Posterior cingulate gyrus (tissue), 11 donors: ENCODE measurements around the gene EPB41L4B.

Experiments used
- DNase-seq, 10 donors: peaks; one replicate each; pipeline versions ENCODE4 v3.0.0 to v3.0.0-alpha.2; 2020 to 2021; ENCODE audit warnings: mixed read lengths in 3 of 10
- intact Hi-C: fragments of 100-400 bp; cut with DNase I; formaldehyde crosslinking; loops from one replicate; pipeline ENCODE4 v1.15.1; 2023

EPB41L4B gene

DNA sequence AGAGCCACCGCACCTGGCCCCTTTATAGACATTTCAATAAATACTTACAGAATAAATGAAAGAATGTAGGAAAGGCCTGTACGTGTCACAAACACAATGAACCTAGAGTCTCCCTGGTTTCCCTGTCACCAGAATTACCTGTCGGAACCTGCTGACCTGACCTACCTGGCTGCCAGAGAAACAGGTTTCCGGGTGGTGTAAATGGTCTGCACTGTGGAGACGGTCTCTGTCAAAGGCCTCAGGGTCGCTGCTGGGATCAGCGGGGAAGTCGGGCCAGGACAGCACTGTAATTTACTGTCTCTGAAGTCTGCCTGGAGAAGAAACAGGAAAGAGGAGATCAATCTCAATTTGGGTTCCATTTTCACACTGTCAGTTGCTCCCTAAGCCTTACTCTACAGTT lies 144.5 kb downstream of the EPB41L4B start:
- intact Hi-C loops, result no loop called here
- no peak for DNase-seq

GRCh38 chr9:109172935-109173334 lies 147.9 kb downstream of the EPB41L4B start:
- intact Hi-C loops, result no loop called here
- DNase-seq, result no peak

DNA sequence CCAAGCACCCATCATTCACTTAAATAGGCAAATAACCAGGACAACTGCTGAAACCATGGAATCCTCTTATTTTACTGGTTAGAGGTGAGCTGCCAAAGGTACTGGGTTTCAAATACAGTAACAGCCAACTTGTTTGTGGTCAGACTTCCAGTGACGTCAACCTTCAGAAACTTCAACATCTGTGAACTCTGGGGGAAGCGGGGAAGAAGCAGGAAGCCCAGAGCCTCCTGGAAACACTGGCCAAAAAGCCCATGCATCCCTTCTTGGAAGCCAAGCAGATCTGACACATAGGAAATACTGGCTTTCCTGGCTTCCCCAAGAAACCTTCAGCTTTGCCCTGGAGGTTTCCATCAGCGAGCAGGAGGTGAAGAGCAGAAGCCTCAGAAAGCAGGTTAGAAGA lies 148.9 kb downstream of the EPB41L4B start:
- intact Hi-C loops, result no loop called here

GRCh38 chr9:109168170-109168569 lies 152.7 kb downstream of the EPB41L4B start:
- intact Hi-C loops, result no loop called here
- no peak for DNase-seq

More for the DNA sequence above, 148.9 kb downstream of the EPB41L4B start:
- no peak for DNase-seq

DNA sequence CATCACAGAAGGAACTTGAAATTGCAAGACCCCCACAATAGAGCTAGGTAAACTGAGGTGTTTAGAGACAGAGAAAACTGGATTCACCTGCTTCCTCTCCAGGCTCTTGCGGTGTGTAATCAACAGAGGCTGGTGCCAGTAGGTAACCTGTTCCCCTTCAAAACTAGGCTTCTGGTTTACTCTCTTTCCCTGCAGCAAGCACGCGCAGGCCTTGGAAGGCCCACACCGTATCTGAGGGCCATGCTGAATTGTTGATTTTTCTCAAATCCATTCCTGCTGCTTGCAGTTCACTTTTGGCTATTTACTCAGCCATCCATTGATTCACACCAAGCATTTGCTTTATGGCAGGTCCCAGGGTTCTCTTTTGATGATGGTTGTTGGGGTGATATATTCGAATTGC lies 153.1 kb downstream of the EPB41L4B start:
- peak in 2 of 10 donors; percentile 8 to 27 for DNase-seq
- intact Hi-C loops, result no loop called here

- intact Hi-C loops, result no loop called here
Measured at GRCh38 chr9:109166771-109167601, 153.9 kb downstream of the EPB41L4B start, which contains the start of gene FRRS1L. Gene FRRS1L, minus strand, starts transcription at chr9:109167249. Its CDS starts 111 bp downstream, at chr9:109167138.

GRCh38 chr9:109166171-109166770 lies 154.6 kb downstream of the EPB41L4B start:
- DNase-seq, result peak in 1 of 10 donors; percentile 4
- intact Hi-C loops, result no loop called here

More at GRCh38 chr9:109166771-109167601, 153.9 kb downstream of the EPB41L4B start, which contains the start of gene FRRS1L:
- DNase-seq, result peak; percentile 47 to 95 (median 70)

- intact Hi-C loops, result no loop called here
- DNase-seq, result no peak
Measured at GRCh38 chr9:109164042-109164441, 156.8 kb downstream of the EPB41L4B start.

DNA sequence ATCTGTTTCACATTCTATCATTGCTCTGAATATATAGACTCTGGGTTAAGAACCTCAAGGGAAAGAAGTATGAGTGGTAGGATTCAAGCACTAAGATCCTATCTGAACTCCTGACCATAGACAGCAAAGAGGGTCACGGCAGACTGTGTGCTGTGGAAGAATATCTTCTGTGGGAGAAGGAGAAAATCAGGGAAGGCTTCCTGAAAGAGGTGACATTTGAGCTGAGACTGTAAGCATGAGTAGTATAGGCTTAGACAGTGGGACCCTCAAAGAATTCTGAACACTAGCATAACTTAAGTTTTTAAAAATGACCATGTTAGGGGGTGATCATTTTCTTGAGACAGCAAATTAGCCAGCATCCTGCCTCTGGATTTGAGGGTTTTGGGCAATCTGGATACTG lies 157.7 kb downstream of the EPB41L4B start:
- intact Hi-C loops, result no loop called here
- DNase-seq, result no peak

- intact Hi-C loops, result no loop called here
Measured at GRCh38 chr9:109162677-109163076, 158.2 kb downstream of the EPB41L4B start.

DNA sequence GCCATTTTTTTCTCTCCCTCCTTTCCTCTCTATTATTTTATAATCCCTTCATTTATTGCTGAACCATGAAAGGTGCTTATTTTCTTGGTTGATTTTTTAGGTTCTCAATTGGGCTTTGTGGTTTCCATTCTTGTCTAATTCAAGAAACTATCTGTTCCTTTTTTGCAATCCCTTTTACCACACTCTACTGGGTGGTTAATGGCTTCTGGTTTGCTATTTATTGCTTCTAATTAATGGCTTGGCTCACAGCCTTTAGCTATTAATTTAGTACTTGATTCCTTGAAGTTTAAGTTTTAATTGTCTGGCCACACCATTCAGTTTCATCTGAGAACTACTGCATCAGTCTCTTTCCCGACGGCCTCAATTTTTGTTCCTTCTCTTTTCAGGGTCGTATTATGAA lies 159.4 kb downstream of the EPB41L4B start:
- intact Hi-C loops, result no loop called here
- DNase-seq, result no peak

More at GRCh38 chr9:109162677-109163076, 158.2 kb downstream of the EPB41L4B start:
- DNase-seq, result no peak

DNA sequence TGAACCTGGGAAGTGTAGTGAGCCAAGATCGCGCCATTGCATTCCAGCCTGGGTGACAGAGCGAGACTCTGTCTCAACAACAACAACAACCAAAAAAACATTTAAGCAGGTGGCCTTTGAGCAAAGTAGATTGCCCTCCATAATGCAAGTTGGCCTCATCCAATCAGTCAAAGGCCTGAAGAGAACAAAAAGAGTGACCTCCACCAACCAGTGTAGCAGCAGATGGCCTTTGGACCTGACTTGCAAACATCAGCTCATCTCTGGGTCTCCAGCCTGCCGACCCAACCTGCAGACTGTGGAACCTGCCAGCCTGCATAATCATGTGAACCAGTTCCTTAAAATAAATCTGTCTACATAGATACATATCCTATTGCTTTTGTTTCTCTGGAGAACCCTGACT lies 161.3 kb downstream of the EPB41L4B start:
- no peak for DNase-seq
- intact Hi-C loops, result no loop called here

DNA sequence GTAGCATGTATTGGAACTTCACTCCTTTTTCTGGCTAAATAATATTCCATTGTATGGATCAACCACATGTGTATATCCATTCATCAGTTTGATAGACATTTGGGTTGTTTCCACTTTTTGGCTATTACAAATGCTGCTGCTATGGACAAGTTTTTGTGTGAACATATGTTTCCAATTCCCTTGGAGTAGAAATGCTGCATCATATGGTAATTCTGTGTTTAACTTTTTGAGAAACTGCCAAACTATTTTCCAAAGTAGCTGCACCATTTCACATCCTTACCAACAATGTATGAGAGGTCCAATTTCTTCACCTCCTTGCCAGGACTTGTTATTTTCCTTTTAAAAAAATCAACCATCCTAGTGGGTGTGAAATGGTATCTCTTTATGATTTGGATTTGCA lies 162.2 kb downstream of the EPB41L4B start:
- DNase-seq, result no peak
- intact Hi-C loops, result no loop called here

- intact Hi-C loops, result no loop called here
- no peak for DNase-seq
Measured at GRCh38 chr9:109156708-109157107, 164.2 kb downstream of the EPB41L4B start.

GRCh38 chr9:109150925-109151545 lies 169.8 kb downstream of the EPB41L4B start:
- DNase-seq, result no peak
- intact Hi-C loops, result no loop called here

DNA sequence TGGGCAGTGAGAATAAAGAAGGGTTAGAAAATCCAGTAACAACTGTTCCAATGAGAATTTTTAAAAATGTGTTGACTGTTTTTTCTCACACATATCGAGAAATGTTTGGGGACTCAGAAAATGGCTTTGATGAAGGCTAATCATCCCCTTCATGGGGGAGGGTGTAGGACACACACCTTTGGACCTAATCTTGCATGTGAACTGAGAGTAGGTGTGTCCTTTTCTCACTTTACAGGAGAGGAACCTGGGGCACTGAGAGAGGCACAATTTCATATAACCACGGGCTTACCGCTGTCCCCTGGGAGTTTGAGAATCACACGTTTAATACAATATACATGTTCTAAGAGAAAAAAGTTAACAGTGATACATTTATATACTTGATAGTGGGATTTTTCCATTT lies 171.1 kb downstream of the EPB41L4B start:
- no peak for DNase-seq
- intact Hi-C loops, result no loop called here

- intact Hi-C loops, result no loop called here
- no peak for DNase-seq
Measured at GRCh38 chr9:109149089-109149488, 171.8 kb downstream of the EPB41L4B start.

DNA sequence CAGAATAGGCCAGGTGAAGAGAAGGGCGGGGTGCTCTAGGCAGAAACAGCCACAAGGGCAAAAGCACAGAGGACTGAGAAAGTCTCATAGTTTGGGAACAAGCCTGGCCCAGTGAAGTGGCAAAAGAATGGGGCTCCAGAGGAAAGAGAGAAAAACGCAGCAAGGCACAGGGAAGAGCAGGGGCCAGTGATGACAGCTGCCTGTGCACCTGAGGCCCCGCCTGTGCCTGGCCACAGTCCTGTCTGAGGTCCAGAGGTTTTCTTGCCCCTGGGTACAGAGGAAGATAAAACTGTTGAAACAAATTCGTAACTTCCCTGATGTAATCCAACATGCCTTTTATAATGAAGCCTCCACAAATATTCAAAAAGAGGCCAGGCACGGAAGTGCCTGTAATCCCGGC lies 175.8 kb downstream of the EPB41L4B start:
- intact Hi-C loops, result no loop called here
- DNase-seq, result no peak

GRCh38 chr9:109143881-109144562 lies 176.8 kb downstream of the EPB41L4B start:
- intact Hi-C loops, result no loop called here
- no peak for DNase-seq

DNA sequence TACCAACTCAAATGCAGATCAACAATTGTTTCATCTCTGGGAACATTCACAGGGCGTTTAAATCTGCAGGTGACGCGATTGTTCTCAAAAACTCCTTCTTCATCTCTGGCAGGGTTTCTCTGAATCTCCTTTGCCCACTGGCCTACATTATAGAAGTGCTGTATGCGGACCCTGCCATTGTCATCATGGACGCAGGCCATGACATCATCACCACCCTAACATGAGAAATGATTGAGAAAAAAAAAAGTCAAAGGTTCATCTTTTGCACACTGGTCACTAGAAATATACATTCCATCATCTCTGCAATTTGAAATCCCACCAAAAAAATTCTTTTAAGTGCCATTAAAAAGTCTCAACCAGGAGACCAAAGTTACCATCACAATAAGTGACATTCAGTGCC lies 179.5 kb downstream of the EPB41L4B start:
- intact Hi-C loops, result no loop called here

DNA sequence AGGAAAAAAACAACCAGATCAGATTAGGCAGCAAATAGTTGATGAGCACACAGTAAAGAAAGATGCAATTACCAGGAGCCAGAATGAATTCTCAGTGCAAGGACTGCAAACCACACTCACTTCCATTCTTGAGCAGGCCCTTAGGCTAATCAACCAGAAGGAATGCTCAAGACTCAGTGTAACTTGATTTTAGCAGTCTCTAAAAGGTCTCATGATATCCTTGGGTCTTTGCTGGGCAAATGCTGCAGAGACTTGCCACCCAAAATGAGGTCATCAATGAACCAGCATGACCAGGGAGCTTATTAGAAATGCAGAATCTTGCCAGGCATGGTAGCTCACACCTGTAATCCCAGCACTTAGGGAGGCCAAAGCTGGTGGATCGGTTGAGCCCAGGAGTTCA lies 181.0 kb downstream of the EPB41L4B start:
- no peak for DNase-seq
- intact Hi-C loops, result no loop called here

More for the DNA sequence above, 179.5 kb downstream of the EPB41L4B start:
- DNase-seq, result no peak
